ENCODE data around the gene ZBTB42.

ZBTB42 gene

GRCh38 chr14:104787736-104788135 is 13.2 kb upstream of the ZBTB42 start:
- no peaks in the 10 kb centered on the region for H3K9me3 ChIP-seq (ENCODE audit: control insufficient read depth, low read length)
- H3K27me3 ChIP-seq (ENCODE audit: control insufficient read depth, insufficient read depth, low read length) = no peaks in the 10 kb centered on the region
- peaks cover 6% of the 10 kb centered on the region for H3K36me3 ChIP-seq (ENCODE audit: control insufficient read depth, insufficient read depth, low read length)
- H3K9ac ChIP-seq (ENCODE audit: low read length) = no peak overlapping the region
- H3K4me3 ChIP-seq (ENCODE audit: low read length) = no peak overlapping the region
- peaks cover 33% of the 10 kb centered on the region for H3K4me1 ChIP-seq (ENCODE audit: control insufficient read depth, insufficient read depth, low read length)

GRCh38 chr14:104788161-104788818 is 12.6 kb upstream of the ZBTB42 start:
- peaks cover 6% of the 10 kb centered on the region for H3K36me3 ChIP-seq (ENCODE audit: control insufficient read depth, insufficient read depth, low read length)
- H3K27me3 ChIP-seq (ENCODE audit: control insufficient read depth, insufficient read depth, low read length) = no peaks in the 10 kb centered on the region
- no peak overlapping the region for H3K9ac ChIP-seq (ENCODE audit: low read length)
- peaks cover 38% of the 10 kb centered on the region for H3K4me1 ChIP-seq (ENCODE audit: control insufficient read depth, insufficient read depth, low read length)
- H3K4me3 ChIP-seq (ENCODE audit: low read length) = no peak overlapping the region
- no peaks in the 10 kb centered on the region for H3K9me3 ChIP-seq (ENCODE audit: control insufficient read depth, low read length)

GRCh38 chr14:104788873-104789663 is 11.8 kb upstream of the ZBTB42 start:
- Histone ChIP-seq H3K27me3 (ENCODE audit: control insufficient read depth, insufficient read depth, low read length) (no peaks in the 10 kb centered on the region), H3K36me3 (ENCODE audit: control insufficient read depth, insufficient read depth, low read length) (peaks cover 6% of the 10 kb centered on the region), H3K9ac (ENCODE audit: low read length) (no peak overlapping the region), H3K4me1 (ENCODE audit: control insufficient read depth, insufficient read depth, low read length) (peaks cover 46% of the 10 kb centered on the region), H3K9me3 (ENCODE audit: control insufficient read depth, low read length) (no peaks in the 10 kb centered on the region), H3K4me3 (ENCODE audit: low read length) (no peak overlapping the region)

- Histone ChIP-seq H3K4me1 (ENCODE audit: control insufficient read depth, insufficient read depth, low read length) (peaks cover 54% of the 10 kb centered on the region), H3K36me3 (ENCODE audit: control insufficient read depth, insufficient read depth, low read length) (peaks cover 6% of the 10 kb centered on the region), H3K9ac (ENCODE audit: low read length) (no peak overlapping the region), H3K27me3 (ENCODE audit: control insufficient read depth, insufficient read depth, low read length) (no peaks in the 10 kb centered on the region), H3K9me3 (ENCODE audit: control insufficient read depth, low read length) (no peaks in the 10 kb centered on the region), H3K4me3 (ENCODE audit: low read length) (no peak overlapping the region)
Measured at GRCh38 chr14:104789752-104790743, 10.9 kb upstream of the ZBTB42 start.

- peaks cover 6% of the 10 kb centered on the region for H3K36me3 ChIP-seq (ENCODE audit: control insufficient read depth, insufficient read depth, low read length)
- no peaks in the 10 kb centered on the region for H3K9me3 ChIP-seq (ENCODE audit: control insufficient read depth, low read length)
- no peaks in the 10 kb centered on the region for H3K27me3 ChIP-seq (ENCODE audit: control insufficient read depth, insufficient read depth, low read length)
- peak overlapping the region; percentile 28 for H3K9ac ChIP-seq (ENCODE audit: low read length)
- peaks cover 59% of the 10 kb centered on the region for H3K4me1 ChIP-seq (ENCODE audit: control insufficient read depth, insufficient read depth, low read length)
- H3K4me3 ChIP-seq (ENCODE audit: low read length) = no peak overlapping the region
Measured at GRCh38 chr14:104791425-104791824, 9.5 kb upstream of the ZBTB42 start.

DNA sequence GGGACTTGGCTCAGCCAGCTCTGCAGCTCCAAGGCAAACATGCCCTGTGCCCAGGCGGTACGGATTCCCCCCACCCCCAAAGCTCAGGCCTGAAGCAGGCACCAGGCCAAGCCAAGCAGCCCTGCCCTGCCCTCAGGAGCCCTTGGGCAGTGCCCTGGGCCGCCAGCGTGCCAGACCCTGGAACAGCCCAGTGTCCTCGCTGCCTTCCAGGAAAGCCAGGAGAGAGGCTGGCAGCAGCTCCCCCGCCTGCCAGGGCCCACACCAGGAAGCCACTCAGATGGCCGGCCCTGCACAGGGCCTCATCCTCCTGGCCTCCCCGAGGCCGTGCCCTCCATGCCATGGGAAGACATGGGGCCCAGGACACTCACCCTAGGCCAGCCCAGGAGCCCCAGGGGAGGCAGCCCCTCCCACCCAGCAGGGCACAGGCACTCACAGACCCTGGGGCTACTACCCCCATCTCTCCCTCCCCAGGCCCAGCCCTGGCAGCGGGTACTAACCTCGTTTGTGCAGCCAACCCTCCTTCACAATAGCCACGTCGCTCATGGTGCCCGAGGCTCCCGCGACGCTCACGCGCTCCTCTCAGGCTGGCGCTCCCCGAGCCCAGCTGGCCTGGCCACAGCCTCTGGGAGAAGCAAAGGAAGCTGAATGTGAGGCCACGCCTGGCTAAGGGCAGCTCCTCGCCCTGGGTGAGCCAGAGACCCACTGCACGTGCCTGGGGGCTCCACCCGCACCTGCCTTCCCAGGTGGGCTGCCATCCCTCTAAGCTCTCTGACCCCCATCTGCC is 8.6 kb upstream of the ZBTB42 start:
- Histone ChIP-seq H3K4me3 (ENCODE audit: low read length) (no peak overlapping the region), H3K27me3 (ENCODE audit: control insufficient read depth, insufficient read depth, low read length) (no peaks in the 10 kb centered on the region), H3K9me3 (ENCODE audit: control insufficient read depth, low read length) (no peaks in the 10 kb centered on the region), H3K36me3 (ENCODE audit: control insufficient read depth, insufficient read depth, low read length) (peaks cover 6% of the 10 kb centered on the region), H3K4me1 (ENCODE audit: control insufficient read depth, insufficient read depth, low read length) (peaks cover 59% of the 10 kb centered on the region), H3K9ac (ENCODE audit: low read length) (peak overlapping the region; percentile 80)

DNA sequence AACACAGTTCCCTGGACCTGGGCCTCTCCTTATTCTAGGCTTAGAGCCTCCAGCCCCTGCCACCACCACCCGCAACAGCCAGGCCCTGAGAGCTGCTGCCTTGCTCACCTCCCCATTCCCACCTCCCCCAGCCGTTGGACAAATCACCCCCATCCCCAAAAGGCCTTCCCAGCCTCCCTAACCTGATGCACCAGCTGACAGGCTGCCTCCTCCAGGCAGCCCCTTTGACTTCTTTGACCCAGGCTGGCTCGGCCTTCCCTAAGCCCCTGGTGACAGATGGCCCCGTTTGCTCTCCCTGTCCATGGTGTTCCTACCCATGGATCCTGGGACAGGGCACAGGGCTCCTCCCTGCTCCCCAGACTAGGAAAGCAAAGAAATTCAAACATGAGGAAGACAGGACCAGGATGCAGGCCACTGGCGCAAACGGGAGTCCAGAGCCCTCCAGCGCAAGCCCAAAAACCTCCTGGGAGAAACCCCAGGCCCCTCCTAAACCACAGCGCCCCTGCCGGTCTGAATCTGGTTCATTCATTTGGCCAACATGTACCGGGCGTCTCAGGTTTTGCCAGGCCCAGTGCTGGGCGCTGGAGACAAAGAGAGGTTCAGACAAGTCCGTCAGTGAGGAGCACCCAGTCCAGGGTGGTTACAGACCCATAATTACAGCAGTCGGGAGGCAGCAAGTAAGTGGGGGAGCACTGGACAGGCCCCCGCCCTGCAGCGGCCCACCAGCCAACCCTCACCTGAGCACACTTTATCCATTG is 7.8 kb upstream of the ZBTB42 start:
- Histone ChIP-seq H3K4me1 (ENCODE audit: control insufficient read depth, insufficient read depth, low read length) (peaks cover 59% of the 10 kb centered on the region), H3K36me3 (ENCODE audit: control insufficient read depth, insufficient read depth, low read length) (peaks cover 6% of the 10 kb centered on the region), H3K27me3 (ENCODE audit: control insufficient read depth, insufficient read depth, low read length) (no peaks in the 10 kb centered on the region), H3K9me3 (ENCODE audit: control insufficient read depth, low read length) (no peaks in the 10 kb centered on the region), H3K4me3 (ENCODE audit: low read length) (no peak overlapping the region), H3K9ac (ENCODE audit: low read length) (peak overlapping the region; percentile 80)

DNA sequence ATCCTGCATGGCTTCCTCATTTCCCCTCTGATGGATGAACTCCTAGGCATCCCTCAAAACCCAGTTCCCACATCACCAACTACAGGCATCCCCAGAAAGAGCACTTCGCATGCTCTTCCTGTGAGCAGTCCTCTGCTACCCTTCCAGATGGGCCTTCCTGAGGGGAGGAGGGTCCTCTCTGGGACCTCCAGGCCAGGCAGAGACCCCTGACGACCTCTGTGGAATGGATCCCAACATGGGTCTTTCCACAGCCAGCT is 7.3 kb upstream of the ZBTB42 start:
- Histone ChIP-seq H3K27me3 (ENCODE audit: control insufficient read depth, insufficient read depth, low read length) (no peaks in the 10 kb centered on the region), H3K9ac (ENCODE audit: low read length) (peak overlapping the region; percentile 80), H3K4me3 (ENCODE audit: low read length) (no peak overlapping the region), H3K9me3 (ENCODE audit: control insufficient read depth, low read length) (no peaks in the 10 kb centered on the region), H3K4me1 (ENCODE audit: control insufficient read depth, insufficient read depth, low read length) (peaks cover 63% of the 10 kb centered on the region), H3K36me3 (ENCODE audit: control insufficient read depth, insufficient read depth, low read length) (peaks cover 6% of the 10 kb centered on the region)

- Histone ChIP-seq H3K4me1 (ENCODE audit: control insufficient read depth, insufficient read depth, low read length) (peaks cover 67% of the 10 kb centered on the region), H3K9ac (ENCODE audit: low read length) (peak overlapping the region; percentile 80), H3K9me3 (ENCODE audit: control insufficient read depth, low read length) (no peaks in the 10 kb centered on the region)
Measured at GRCh38 chr14:104794099-104794498, 6.8 kb upstream of the ZBTB42 start.

DNA sequence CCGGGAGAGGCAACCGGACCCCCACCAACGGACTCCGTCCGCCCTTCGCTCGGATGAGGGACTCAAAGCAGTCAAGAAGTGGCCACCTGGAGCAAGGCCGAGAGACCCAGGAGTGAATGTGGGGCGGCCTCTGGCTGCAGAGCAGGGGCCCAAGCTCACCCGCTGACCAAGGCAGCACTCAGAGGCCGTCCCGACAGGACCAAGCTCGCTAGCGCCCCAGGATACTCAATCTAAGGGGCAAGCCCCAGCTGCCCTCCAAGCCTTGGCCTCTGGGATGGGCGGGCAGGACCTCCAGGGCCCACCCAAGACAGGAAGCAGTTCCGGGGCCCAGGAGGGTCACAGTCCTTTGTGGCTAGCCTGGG is 6.3 kb upstream of the ZBTB42 start:
- Histone ChIP-seq H3K9ac (ENCODE audit: low read length) (peak overlapping the region; percentile 80), H3K9me3 (ENCODE audit: control insufficient read depth, low read length) (no peaks in the 10 kb centered on the region), H3K4me1 (ENCODE audit: control insufficient read depth, insufficient read depth, low read length) (peaks cover 72% of the 10 kb centered on the region), H3K36me3 (ENCODE audit: control insufficient read depth, insufficient read depth, low read length) (peaks cover 6% of the 10 kb centered on the region), H3K4me3 (ENCODE audit: low read length) (peak overlapping the region; percentile 80), H3K27me3 (ENCODE audit: control insufficient read depth, insufficient read depth, low read length) (no peaks in the 10 kb centered on the region)

More at GRCh38 chr14:104794099-104794498, 6.8 kb upstream of the ZBTB42 start:
- peak overlapping the region; percentile 80 for H3K4me3 ChIP-seq (ENCODE audit: low read length)
- H3K27me3 ChIP-seq (ENCODE audit: control insufficient read depth, insufficient read depth, low read length) = no peaks in the 10 kb centered on the region
- H3K36me3 ChIP-seq (ENCODE audit: control insufficient read depth, insufficient read depth, low read length) = peaks cover 6% of the 10 kb centered on the region
